ENCODE data around the gene C3orf20.

GRCh38 chr3:14703791-14704190 is 28.9 kb downstream of the C3orf20 start:
- TF ChIP-seq CTCF (IDR thresholded peaks at IDR 0.05; ENCODE audit: insufficient read depth, low read length, poor library complexity, severe bottlenecking): no peak
- TF ChIP-seq EZH2phosphoT487 (conservative IDR thresholded peaks at IDR 0.05; ENCODE audit: low read length): no peak

Data from SU-DHL-6 (cell line).